NCI-H2196 treated with DMSO at 0.1 percent for 48 hours (cell line): ENCODE data around the gene ZNF705A.
"Not testable (repeated sequence)": the region's sequence is repeated elsewhere in the genome, so short reads cannot be mapped to it uniquely, and the experiment has no call there.

Source experiments
- DNase-seq: peaks from one replicate; lab custom pipeline; 2025; ENCODE audit not compliant: unreplicated experiment; lab: John Stamatoyannopoulos, UW

Gene ZNF705A

DNA sequence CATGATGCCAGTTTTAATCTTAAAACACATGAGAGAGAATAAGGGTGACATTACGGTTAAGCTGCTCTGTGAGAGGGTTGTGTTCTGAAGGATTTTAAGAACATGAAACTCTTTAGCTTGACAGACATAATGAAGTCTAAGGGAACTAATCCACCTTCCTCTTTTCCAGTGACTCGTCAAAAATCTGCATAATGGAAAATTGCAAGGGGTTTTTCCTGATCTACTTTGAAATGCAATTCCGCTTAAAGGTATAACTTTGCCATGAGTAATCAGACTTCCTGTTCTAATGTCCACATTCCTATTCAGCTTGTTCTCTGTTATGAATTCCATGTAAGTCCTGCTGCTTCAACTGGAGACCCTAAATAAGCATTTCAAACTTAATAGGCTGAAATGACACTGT, at the start of gene ZNF705A:
ZNF705A (plus strand) TSS at position 171 of the 400 bp plus-strand sequence. CDS start 15,611 bp downstream, outside the sequence.
- no peak for DNase-seq

DNA sequence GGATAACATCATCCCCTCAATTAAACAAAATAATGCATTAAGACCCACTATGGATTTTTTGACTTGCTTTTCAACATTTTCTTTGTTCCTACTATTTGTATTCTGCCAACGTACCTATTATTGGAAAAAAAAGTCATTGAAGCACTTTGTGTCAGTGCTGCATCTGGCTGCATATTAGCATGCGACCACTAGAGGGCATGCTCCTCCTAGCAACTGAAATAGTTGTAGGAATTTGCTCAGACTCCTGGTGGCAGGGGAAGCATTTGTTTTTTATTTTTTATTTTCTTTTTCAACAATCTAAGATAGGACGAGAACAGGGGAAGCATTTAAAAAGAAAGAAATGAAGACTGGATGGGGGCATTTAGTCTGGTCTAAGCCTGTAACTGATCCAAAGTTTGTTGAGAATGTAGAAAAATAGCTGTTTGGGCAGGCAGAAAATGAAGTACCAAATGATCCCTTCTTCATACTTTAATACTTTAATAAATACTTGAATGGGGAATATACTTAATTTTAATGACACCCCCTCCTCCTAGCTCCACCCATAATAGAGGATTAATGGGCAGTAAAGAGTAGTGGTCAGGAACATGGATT, 47.9 kb upstream of the ZNF705A start:
- DNase-seq = no peak

DNA sequence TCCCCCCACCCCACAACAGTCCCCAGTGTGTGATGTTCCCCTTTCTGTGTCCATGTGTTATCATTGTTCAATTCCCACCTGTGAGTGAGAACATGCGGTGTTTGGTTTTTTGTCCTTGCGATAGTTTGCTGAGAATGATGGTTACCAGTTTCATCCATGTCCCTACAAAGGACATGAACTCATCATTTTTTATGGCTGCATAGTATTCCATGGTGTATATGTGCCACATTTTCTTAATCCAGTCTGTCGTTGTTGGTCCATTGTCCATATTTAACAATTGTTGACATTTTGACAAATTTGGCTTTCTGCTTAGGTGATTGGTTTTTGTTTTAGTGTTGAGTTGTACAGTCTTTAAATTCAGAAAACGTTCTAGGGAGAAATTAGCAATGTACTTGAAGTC, 43.7 kb upstream of the ZNF705A start:
- not testable (repeated sequence) for DNase-seq

DNA sequence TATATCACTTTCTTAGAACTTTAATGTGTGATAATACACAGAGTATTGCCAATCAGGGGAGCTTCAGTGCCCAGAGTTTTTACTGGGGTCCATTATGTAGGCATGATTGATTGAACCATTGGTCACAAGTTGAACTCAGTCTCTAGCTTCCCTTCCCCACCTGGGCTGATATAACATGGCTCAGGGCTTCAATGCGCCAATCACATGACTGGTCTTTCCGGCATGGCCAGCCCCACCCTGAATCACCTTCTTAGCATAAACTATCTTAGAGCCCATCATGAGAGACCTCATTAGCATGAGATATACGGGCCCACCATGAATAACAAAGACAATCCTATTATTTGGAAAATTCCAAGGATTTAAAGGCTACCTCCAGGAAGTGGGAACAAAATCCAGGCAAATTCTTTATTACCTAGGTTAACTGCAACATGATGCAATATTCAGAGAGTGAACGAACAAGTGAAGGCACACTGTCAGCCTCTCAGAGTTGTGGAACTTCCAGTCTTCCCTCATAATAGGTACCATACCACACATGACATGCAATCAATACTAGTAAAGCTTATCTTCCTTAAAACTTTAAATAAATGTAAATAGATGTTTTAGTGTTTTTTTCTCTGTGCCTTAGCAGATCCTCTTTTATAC, 36.6 kb upstream of the ZNF705A start:
- no peak for DNase-seq

DNA sequence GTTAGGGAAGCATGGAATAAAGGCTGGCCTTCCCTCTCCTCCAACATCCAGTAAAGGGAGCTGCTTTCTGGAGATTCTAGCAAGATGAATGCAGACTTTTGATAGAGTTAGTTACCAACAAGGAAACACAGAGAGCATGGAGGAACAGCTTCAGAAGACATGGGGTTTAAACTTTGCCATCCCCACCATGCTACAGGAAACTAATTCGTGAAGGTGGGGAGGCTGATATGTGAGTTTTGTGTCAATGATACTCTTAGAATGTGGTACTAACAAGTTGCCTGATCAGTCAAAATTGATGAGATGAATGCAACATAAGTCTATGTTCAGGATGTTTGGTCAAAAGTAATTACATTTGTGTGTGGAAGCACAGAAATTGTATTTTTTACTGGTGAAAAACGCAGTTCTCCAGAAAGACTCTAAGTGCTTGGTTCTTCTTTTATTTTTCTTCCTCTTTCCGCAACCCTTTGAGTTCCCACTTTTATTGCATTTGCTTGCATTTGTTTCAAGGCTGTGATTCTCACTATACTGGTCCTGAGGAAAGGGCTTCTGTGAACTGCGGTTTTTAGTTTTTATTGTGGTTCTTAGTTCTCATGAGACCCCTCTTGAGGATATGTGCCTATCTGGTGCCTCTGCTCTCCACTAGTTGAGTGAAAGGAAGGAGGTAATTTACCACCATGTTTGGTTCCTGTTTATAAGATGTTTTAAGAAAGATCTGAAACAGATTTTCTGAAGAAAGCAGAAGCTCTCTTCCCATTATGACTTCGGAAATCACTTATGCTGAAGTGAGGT, 33.5 kb upstream of the ZNF705A start, which contains the start of gene CLEC4A:
CLEC4A (plus strand) TSS at position 494 of the 789 bp plus-strand sequence; CDS start at position 756, 262 bp downstream.
- DNase-seq = no peak

DNA sequence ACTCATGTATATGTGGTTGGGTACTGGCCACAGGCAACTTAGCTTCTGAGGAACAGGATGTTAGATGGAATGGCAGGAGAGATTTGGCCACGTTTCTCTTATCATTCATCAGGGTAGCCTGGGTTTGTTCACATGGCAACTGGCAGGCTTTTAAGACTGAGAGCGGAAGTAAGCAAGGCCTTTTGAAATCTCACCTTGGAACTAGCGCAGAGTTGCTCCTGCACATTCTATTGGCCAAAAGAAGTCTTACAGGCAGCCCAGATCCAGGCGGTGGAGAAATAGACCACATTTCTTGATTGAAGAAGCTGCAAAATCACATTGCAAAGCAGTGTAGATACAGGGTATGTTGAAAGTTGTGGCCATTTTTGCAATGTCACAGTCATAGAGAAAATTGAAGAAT, 29.7 kb upstream of the ZNF705A start:
- no peak for DNase-seq

DNA sequence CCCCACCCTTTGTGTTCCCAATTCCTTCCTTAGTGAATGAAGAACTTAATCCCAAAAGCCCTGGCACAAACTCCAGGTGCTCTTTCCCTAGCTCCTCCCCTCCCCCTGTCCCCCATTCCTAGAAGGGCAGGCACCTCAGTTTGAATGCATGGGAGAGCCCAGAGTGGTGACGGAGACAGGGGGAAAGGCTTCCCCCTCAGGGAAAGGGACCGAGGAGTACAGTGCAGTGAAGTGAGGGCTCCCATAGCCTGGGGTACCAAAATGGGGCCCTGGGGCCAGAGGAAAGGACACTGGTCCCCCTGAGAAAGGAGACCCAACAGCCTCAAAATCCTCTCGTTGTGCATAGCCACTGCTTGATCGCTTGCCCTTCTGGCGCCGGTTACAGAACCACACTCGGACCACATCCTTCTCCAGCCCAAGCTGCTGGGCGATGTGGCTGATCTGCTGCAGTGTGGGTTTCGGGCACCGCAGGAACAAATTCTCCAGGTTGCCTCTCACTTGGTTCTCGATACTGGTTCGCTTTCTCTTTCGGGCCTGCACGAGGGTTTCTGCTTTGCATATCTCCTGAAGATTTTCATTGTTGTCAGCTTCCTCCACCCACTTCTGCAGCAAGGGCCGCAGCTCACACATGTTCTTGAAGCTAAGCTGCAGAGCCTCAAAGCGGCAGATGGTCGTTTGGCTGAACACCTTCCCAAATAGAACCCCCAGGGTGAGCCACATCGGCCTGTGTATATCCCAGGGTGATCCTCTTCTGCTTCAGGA, 23.0 kb upstream of the ZNF705A start:
- not testable (repeated sequence) for DNase-seq

DNA sequence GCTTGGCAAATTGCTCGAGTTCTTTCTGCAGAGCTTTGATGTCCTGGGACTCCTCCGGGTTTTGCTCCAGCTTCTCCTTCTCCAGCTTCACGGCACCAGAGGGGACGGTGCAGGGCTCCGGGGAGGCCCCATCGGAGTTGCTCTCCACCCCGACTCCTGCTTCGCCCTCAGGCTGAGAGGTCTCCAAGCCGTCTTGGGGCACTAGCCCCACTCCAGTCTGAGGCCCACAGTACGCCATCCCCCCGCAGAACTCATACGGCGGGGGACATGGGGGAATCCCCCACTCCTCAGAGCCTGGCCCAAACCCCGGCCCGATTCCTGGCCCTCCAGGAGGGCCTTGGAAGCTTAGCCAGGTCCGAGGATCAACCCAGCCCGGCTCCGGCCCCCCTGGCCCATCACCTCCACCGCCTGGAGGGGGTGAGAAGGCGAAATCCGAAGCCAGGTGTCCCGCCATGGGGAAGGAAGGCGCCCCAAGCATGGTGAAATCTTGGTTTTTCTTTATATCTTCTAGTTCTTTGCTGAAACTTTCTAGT, 22.4 kb upstream of the ZNF705A start:
- DNase-seq = not testable (repeated sequence)

DNA sequence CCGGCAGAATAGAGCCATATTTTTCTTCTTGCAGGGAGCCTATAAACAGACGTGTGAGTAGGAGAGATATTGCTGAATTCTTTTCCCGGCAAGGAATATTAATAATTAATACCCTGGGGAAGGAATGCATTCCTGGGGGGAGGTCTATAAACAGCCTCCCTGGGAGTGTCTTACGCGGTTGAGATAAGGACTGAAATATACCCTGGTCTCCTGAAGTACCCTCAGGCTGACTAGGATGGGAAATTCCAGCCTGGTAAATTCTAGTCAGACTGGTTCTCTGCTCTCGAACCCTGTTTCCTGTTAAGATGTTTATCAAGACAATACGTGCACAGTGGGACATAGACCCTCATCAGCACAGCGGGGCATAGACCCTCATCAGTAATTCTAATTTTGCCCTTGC, 15.2 kb upstream of the ZNF705A start:
- not testable (repeated sequence) for DNase-seq

DNA sequence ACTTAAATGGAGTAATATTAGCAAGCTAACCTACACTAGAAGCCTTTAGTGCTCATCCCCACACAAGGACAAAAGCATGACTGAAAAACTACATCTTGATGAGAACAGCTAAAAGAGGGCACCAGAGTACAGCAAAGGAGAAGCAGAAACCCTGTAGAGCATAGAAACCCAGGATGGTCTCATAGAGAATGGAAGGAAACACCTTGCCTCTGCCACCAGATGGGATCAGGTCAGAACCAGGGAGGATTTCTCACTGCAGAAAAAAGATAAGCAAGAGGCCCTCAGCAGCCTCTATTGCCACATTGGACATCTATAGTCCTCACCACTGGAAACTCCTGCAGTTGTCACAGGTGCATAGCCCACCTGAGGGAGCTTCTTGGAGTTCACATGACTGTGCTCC, 13.6 kb upstream of the ZNF705A start:
- no peak for DNase-seq

DNA sequence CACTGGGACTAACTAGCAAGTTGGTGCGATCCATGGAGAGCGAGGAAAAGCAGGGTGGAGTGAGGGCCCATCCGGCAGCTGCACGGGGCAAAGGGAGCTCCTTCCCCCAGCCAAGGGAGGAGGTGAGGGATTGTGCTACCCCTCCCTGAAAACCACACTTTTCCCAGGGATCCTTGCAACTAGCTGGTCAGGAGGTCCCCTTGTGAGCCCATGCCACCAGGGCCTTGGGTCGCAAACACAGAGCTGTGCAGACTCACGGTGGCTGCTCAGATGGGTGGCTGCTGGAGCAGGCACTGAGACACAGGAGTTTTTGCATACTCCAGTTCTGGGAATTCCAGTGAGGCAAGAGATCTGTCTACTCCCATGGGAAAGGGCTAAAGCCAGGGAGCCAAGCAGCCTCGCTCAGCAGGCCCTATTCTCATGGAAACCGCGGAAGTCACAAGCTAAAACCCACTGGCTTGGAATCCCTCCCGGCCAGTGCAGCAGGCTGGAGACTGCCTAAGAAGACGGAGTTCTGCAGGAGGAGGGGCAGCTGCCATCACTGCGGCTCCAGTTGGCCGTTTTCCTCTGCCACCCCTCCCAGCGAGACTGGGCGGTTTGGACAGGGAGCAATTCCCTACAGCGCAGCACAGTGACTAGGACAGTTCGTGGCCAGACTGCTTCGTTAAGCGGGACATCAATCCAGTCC, 10.9 kb upstream of the ZNF705A start:
- no peak for DNase-seq

DNA sequence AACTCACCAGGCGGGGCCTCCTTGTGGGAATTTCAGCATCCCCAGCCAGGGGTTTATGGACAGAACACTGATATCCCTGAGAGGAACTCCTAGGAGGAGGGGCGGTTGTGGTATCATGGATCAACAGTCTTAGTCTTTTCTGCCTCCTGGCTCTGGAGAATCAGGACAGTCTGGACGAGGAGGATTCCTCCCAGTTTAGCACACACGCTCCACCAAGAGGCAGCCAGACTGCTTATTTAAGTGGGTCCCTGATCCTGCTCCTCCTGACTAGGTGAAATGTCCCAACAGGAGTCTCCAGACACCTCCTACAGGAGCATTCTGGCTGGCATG, 10.4 kb upstream of the ZNF705A start:
- no peak for DNase-seq

DNA sequence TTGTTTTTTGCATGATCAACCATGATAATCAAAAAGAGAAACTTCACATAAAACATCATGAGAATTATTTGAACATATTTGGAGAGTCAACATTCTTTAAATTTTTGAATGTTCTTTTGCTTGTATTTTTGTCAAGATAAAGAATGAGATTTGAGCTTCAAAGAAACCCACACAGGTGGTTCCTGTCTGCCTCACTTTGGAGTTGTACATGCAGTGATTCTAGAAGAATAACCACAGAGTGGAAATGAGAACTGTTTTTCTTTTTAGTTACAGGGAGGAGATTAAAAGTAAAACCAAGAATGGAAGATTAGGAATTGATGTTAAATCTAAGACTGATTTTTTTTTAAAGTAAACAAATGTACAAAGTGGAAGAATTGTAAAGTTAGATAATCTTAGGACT, 2.3 kb upstream of the ZNF705A start:
- no peak for DNase-seq

DNA sequence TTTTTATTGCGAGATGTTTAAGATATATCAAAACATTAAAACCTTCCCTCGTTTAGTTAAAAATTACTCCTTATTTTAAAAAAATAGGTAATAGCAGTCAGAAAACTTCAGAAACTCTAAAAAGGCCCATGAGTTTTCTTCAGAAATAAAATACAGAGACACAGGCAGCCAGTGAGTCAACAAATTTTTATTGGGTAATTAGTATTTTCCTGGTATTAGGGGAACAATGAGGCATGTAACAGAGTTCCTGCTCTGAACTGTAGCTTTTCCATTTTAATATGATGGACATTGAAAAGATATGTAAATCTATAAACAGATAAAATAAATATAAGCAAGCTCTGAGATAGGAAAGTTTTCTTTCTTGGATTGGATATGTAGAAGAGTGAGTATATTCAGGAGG, 399 bp upstream of the ZNF705A start:
- DNase-seq = no peak

DNA sequence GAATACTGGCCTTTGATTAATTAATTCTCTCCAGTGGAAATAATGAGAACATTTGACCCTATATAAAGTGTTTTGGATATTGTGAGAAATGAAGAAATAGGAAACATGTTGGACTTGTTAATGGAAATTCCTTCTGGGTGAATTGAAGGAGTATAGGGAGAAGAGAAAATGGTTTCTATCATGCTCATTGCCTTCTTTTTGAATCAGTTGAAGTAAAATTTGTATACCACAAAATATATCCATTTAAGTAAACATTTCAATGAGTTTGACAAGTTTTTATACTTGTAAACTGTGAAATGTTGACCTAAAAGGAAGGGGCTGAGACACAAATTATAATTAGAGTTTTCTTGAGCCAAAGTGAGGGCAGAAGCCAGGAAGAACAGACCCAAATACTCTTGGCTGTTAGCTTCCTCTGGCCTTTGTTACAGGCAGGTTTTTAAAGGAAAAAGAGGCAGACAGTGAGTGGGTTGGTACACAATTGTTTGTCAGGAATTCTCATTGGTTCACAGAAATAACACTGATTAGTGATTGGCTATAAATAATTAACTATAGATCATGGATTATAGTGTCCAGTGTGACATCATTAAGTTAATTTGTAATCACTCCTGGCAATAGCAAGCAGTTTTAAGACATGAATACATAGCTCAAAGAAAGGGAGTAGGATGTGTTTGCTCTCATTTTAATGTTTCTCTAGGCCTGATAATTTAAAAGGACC, 826 bp downstream of the ZNF705A start:
- no peak for DNase-seq

DNA sequence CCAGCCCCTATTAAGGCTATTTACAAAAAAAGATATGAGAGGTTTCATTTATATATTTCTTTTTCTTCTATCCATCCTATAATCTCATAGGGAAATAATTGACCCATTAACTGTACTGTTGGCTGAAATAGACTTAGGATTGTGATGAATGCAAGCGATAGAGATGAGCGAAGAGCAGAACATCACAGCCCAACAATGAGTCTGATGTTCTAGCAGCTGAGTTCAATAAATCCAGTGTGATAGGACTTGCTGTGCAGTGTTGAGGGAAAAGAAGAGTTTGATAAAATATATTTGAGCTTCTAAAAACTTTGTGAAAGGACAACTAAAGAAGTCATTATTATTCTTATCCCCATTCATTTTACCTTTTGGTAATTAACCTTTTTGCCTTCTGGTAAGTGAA, 16.1 kb downstream of the ZNF705A start:
- DNase-seq = not testable (repeated sequence)

DNA sequence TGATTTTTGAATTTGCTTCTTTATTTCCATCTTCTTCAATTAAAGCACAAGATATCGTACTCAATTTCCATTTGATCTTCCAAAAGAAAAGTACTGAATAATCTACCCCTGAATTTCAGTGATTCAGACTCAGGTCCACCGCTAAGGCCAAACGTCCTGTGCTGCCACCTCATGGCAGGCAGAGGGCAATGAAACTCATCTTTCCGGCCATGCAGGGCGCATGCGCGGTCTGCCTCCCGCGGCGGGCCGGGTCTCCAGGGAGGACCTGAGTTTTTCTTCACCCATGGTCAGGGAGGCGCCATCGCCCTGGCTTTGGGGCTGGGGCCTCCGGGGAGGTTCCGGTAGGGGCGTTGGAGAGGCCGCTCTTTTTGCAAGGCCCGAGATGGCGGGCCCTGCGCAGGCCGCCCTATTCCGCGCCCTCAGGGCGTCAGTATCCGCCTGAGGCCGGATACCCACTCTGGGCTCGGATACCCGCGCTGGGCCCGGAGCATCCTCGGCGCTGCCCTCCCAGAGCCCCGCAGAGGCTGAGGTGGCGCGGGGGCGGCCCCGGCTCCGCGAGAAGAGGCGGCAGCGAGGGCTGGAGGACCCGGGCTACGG, 23.3 kb downstream of the ZNF705A start:
- DNase-seq = not testable (repeated sequence)

DNA sequence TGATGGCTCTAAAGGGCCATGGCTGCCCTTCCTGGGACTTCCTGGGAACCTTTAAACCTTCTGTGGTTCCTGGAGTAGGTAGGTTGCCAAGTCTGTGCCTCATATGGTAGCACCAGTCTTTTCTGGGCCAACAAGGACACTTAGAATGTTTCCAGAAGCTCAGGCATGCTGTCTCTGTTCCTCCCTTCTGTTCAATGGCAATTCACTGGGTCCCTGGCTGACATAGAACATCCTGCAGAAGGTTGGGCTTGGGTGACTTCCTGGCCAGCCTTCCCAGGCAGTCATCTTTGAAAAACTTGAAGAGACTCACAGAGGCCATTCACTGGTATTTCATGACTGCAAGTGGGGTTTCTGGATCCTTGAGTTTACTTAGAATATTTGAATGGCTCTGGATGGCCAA, 24.5 kb downstream of the ZNF705A start:
- not testable (repeated sequence) for DNase-seq

DNA sequence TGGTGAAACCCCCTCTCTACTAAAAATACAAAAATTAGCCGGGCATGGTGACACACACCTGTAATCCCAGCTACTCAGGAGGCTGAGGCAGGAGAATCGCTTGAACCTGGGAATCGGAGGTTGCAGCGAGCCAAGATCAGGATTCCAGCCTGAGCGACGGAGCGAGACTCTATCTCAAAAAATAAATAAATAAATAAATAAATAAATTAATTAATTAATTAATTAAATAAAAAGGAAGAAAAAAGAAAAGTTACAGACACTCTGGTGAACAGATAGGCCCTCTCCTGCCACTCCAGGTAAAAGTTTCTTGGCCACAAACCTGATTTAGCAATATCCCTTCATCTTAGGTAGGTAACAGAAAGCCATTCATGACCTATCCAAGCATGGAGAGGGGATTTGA, 26.1 kb downstream of the ZNF705A start:
- DNase-seq = not testable (repeated sequence)

DNA sequence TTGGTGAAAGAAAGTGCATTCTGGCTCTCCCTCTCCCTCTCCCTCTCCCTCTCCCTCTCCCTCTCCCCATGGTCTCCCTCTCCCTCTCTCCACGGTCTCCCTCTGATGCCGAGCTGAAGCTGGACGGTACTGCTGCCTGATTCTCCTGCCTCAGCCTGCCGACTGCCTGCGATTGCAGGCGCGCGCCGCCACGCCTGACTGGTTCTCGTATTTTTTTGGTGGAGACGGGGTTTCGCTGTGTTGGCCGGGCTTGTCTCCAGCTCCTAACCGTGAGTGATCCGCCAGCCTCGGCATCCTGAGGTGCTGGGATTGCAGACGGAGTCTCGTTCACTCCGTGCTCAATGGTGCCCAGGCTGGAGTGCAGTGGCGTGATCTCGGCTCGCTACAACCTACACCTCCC, 26.5 kb downstream of the ZNF705A start:
- not testable (repeated sequence) for DNase-seq
